GM18907 (cell line): ENCODE data around the gene SLC25A26.

Experiments
- ATAC-seq: cut with Tn5 transposase; IDR thresholded peaks from one replicate; pipeline ENCODE4 v1.9.1; 2021; ENCODE audit warnings: mild to moderate bottlenecking, moderate library complexity; ENCODE audit not compliant: unreplicated experiment

The SLC25A26 gene

GRCh38 chr3:66366747-66367146, 145.9 kb downstream of the SLC25A26 start:
- no peak for ATAC-seq

DNA sequence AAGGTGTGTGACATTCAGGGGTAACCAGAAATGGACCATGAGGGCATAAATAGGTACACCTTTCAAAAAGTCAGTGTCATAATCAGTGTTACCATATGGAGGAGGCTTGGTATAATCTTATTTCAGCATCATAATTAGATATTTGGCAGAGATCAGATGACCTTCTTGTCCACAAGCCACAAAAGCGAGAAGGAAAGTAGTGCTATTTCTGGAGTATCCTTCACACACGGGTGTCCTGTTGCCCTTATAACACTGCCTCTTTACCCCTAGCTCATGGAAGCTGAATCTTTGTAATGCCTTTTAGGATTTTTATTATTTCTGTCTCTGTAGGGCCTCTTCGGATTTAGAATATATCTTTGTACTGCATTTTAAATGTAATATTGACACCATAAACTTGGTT, 147.2 kb downstream of the SLC25A26 start:
- ATAC-seq: no peak

- no peak for ATAC-seq
Measured at GRCh38 chr3:66370179-66370578, 149.4 kb downstream of the SLC25A26 start.

DNA sequence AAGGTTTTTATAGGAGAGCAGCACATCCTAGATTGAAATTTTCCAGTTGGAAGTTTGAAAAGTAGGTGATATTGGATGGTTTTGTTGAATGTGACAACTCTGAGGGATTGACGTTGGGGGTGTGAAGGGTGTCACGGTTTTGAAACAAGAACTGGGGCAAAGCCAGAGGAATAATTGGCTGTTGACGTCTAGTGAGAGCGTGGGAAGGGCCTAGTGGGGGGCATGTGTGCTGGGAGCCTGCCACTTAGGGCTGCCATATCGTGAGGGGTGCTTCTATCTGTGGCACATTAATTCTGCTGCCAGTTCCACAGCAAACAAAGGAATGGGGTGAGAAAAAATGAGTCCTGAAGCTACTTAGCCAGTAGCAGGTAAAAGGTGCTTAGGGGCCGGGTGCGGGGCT, 150.6 kb downstream of the SLC25A26 start:
- no peak for ATAC-seq

DNA sequence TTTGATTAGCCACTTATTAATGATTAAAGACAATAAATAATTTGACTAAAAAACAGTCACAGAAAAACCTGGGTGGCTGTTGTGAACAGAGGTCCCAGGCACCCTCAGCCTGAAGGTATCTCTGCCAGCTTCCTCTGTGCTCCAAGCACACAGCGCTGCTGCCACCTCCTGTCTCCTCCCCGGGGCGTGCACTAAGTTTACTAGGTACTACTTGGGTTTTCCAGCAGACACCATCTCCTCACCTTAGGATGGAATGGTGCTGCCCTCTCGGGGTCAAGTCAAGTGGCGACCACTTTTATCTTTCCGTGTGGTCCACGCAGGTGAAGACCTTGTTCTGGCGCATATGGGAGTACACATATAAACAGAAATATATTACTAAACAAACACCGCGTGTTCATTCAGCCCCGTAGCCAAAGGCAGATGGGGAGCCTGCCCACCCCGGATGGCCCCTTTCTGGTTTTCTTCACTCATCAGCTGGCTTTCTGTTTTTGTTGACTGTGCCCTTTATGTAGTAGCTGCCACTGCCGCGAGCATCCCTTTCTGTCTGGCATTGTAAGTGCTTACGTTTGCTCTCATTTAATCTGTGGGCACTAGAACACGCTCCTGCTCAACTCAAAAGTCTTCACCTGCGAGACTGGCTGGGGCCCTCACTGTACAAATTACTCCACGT, 152.0 kb downstream of the SLC25A26 start:
- no peak for ATAC-seq

DNA sequence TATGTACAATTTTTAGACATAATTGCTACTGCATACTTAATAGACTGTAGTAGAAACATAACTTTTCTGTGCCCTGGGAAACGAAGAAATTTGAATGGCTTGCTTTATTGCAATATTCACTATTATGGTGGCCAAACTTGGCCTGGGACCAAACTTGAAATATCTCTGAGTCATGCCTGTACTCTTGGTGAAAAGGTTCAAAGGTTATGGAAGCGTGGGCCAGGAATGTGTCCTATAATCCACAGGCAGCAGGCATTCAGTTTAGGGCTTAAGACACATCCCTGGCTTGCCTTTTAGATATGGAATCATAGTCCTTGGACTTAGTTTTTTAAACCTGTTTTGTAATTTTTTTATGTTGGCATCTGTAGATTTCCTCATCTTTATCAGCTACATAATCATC, 155.8 kb downstream of the SLC25A26 start:
- no peak for ATAC-seq

DNA sequence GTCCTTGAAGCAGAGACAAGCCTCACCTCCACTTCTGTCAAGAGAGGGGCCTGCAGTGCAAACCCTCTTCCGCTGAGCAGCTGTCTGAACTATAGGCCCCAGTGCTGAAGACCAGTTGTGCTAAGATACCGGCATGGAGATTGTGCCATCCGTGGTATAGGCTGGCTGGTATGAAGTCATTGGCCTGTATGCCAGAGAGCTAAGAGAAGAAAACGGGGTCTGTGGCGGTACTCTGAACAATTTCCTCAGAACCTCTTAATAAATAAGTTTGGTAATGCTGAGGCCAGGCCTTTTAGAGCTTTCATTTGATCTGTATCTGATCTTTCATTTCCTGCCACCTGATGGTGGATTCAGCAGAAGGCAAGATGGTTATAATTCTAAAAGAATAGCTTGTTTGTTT, 157.0 kb downstream of the SLC25A26 start:
- ATAC-seq: no peak

DNA sequence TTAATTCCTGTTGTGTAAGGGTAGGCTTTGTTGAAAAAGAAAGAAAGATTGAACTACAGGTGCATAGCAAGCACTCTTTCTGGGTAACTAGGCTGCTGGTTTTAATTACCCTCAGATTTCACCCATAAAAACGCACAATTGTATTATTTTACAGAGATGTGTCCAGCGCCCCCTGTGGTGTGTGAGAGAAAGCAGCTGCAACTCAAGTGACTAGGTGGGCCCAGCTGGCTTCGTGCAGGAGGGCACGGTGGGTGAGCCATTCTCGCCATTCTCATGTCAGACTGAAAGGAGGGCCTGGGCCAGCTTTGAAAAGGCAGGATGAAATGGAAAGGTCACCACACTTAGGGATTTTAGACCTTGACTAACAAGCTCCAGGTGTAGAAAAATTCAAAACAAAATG, 157.5 kb downstream of the SLC25A26 start:
- no peak for ATAC-seq

- ATAC-seq: no peak
Measured at GRCh38 chr3:66379565-66379964, 158.8 kb downstream of the SLC25A26 start.

DNA sequence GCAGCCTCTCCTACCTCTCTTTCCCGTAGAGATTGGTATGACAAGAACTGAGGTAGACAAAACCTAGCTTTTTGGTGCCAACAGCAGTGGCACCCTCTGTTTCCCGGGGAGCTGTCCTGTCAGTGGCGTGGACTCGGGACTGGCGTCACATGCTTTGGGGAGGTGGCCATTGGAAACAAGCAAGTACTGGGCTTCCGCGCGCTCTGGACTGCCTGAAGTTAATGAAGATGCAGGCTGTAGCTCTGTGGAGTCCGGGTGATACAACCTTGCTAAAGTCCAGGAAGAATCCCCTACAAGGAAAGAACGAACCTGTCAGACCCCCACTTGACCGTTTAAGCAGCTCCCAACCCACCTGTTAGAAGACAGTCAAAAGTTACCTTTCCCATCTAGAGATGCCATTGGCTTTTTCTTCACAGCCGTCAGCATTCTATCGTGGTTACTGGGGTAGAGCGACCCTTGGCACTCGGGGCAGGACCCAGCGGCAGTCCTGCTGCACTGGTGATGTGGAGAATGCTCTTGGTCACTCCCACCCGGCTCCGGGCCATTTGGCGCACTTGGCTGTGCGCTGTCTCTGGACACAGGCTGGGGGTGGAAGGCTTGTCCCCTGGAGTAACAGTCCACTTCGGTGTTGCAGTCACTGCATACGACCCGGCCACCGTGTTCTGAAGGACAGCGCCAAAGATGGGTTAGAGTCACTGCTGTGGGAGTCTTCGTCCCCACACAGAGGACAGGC, 159.6 kb downstream of the SLC25A26 start:
- ATAC-seq: no peak

GRCh38 chr3:66381626-66382025, 160.8 kb downstream of the SLC25A26 start:
- no peak for ATAC-seq

- no peak for ATAC-seq
Measured at GRCh38 chr3:66382142-66382541, 161.3 kb downstream of the SLC25A26 start.

GRCh38 chr3:66383023-66383422, 162.2 kb downstream of the SLC25A26 start:
- ATAC-seq: no peak

DNA sequence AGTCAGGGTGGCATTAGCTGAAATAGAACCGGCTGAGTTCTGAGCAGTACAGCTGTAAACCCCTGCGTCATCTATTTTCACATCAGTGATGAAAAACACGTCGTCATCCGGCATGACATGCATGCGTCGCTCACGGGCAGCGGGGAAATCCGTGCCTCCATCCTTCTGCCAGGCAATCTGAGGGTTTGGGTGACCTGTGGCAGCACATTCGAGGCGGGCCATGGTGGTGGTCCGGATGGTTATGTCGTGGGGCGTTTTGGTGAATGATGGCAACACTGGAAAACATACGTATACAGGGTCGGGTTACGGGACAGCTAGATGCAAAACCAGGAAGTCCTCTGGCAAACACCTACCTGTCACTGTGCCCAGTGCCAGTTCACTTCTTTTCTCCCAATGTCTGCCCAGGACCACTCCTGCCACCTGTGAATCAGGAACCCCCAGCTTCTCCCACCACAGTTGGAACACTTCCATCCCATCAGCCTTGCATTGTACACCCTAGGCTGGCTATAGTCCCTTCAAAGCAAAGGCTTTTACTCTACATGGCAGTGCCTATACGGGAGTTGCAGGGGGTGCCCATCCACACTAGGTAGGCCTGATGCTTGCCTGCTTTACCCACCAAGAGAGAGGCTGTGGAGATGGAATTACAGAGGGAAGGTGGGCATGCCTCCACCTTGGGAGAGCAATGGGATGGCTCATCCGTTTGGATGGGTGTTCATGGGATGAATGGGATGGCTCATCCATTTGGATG, 163.4 kb downstream of the SLC25A26 start:
- ATAC-seq: no peak

DNA sequence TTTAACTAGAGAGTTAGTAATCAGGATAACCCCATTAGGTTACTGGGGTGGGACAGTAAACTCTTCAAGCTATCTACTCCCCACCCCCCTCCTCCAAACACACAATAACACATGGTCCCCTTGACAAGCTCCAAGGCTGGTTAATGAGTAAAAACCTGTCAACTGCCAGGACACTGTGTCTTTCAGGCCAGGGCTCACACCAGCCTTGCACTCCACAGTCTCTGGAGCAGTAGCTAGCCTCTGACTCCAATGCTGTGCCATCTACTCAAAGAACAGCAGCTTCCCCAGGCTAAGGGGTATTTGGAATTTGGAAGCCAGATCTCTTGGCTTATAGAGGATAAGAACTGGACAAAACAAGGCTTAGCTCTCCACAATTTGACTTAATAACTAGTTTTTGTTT, 164.3 kb downstream of the SLC25A26 start:
- ATAC-seq: no peak

GRCh38 chr3:66386011-66386924, 165.5 kb downstream of the SLC25A26 start:
- ATAC-seq: peak; percentile 93

DNA sequence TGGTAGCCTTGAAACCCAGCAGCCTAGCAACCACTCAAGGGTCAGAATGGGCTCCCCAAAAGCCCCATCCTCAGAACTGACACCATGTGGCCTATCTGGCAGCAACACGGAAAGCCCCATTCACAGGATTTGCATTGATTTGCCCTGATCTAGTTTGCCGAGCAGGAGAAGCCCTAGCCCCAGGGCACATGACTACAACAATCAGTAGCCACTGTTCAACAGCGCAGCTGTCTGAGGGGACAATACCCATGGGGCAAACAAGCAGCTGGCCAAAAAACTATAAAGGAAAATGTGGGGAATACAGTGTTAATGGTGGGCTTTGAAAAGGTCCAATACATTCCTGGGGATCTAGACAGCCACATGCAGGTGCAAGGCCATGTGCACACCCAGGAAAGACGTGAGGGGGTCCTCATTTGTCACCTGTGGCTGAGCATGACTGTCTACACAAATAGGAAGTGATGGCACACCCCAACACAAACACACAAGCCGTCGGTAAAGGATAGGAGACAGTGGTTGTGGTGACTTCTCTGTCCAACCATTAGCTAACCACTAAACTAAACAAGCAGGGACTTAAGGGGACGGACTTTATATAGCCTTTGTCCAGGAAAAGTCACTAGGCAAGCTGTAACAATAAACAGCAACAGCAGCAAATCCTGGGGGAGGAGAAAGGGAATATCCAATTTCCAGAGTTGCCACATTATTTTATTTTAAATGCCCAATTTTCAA, 166.3 kb downstream of the SLC25A26 start:
- peak; percentile 59 for ATAC-seq

DNA sequence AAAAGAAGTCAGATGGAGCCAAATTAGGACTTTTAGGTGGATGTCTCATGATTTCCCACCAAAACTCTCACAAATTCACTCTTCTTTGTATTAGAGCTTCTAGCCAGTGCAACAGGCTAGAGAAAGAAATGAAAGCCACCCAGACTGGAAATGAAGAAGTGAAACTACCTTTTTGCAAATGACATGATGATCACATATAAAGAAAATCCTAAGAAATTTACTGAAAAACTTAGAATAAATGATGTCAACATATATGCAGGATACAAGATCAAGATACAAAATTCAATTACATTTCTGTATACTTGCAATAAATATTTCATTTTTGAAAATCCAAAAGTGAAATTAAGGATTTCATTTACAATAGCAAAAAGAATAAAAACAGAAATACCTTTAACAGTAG, 169.2 kb downstream of the SLC25A26 start:
- no peak for ATAC-seq

- no peak for ATAC-seq
Measured at GRCh38 chr3:66392512-66392911, 171.7 kb downstream of the SLC25A26 start.

- ATAC-seq: no peak
Measured at GRCh38 chr3:66392966-66393332, 172.1 kb downstream of the SLC25A26 start.
